SK-N-SH (cell line): ENCODE data around the gene SSTR3. TPM values are rescaled to one million over a fixed set of nuclear protein-coding genes. Genes with fewer than 3 reads are reported as not detected.

Experiments
- CTCF ChIA-PET: fragments of 300-600, 350-600 bp; formaldehyde crosslinking; extraction: SDS; loops from one replicate; lab custom pipeline; 2021; lab: Yijun Ruan, JAX
- POLR2A ChIA-PET: fragments of 350-600 bp; sonication (Branson Sonifier 250); formaldehyde crosslinking; extraction: SDS; loops from one replicate; lab custom pipeline; 2020; ENCODE audit warnings: antibody characterized with exemption, inconsistent platforms; lab: Yijun Ruan, JAX
- DNase-seq: peaks from one replicate; pipeline ENCODE4 v3.0.0; 2012
- H2AFZ ChIP-seq: fragments of 200-600 bp; sonication (generic); 2 replicates; pipeline ENCODE4 v1.8.1; 2016; ENCODE audit warnings: antibody characterized with exemption, mild to moderate bottlenecking, low read depth
- H3F3A ChIP-seq: fragments of 200-600 bp; sonication (generic); replicated peaks from 2 replicates; pipeline ENCODE3; 2016; ENCODE audit warnings: antibody characterized with exemption, mild to moderate bottlenecking; ENCODE audit not compliant: insufficient read depth
- H3K27ac ChIP-seq, 2 experiments: fragments of 200-500 bp in 1 of 2; fragments of 200-600 bp in 1 of 2; sonication (Bioruptor generic) in 1 of 2; sonication (generic), shearing (Covaris generic) in 1 of 2; 2 replicates each; pipeline versions ENCODE4 v1.5.1 to v1.6.1; 2014 to 2016; ENCODE audit warnings: low read depth in 2 of 2, inconsistent platforms in 1 of 2, low read length in 1 of 2, mild to moderate bottlenecking in 1 of 2, mixed read lengths in 1 of 2
- H3K27me3 ChIP-seq: fragments of 200-600 bp; sonication (generic), shearing (Covaris generic); 2 replicates; pipeline ENCODE4 v1.6.1; 2016; ENCODE audit warnings: mixed run types; ENCODE audit not compliant: insufficient read depth
- H3K36me3 ChIP-seq, 2 experiments: fragments of 200-500 bp in 1 of 2; fragments of 200-600 bp in 1 of 2; sonication (Bioruptor generic) in 1 of 2; sonication (generic) in 1 of 2; replicated peaks in 1 of 2; 2 replicates each; pipeline versions ENCODE3 to v1.5.1; 2014 to 2016; ENCODE audit warnings: low read length in 1 of 2, mild to moderate bottlenecking in 1 of 2; ENCODE audit not compliant: insufficient read depth in 2 of 2, control insufficient read depth in 1 of 2
- H3K4me1 ChIP-seq, 2 experiments: fragments of 200-500 bp in 1 of 2; fragments of 200-600 bp in 1 of 2; sonication (Bioruptor generic) in 1 of 2; sonication (generic), shearing (Covaris generic) in 1 of 2; 2 replicates each; pipeline versions ENCODE4 v1.5.1 to v1.6.1; 2014 to 2016; ENCODE audit warnings: low read depth in 1 of 2, low read length in 1 of 2, mixed run types in 1 of 2; ENCODE audit not compliant: insufficient read depth in 2 of 2, control insufficient read depth in 1 of 2
- H3K4me2 ChIP-seq: fragments of 200-600 bp; sonication (generic), shearing (Covaris generic); 2 replicates; pipeline ENCODE4 v1.6.1; 2017; ENCODE audit warnings: mixed run types
- H3K4me3 ChIP-seq, 2 experiments: fragments of 200-500 bp in 1 of 2; fragments of 200-600 bp in 1 of 2; sonication (Bioruptor generic) in 1 of 2; sonication (generic), shearing (Covaris generic) in 1 of 2; 2 replicates each; pipeline versions ENCODE4 v1.5.1 to v1.8.1; 2014 to 2016; ENCODE audit warnings: low read depth in 2 of 2, inconsistent platforms in 1 of 2, low read length in 1 of 2, mild to moderate bottlenecking in 1 of 2, mixed read lengths in 1 of 2, moderate library complexity in 1 of 2
- H3K79me2 ChIP-seq: fragments of 200-600 bp; sonication (generic); 2 replicates; pipeline ENCODE4 v1.8.1; 2017; ENCODE audit warnings: mild to moderate bottlenecking; ENCODE audit not compliant: insufficient read depth
- H3K9ac ChIP-seq: fragments of 200-600 bp; sonication (generic); 2 replicates; pipeline ENCODE4 v1.6.1; 2017; ENCODE audit warnings: mixed run types
- H3K9me2 ChIP-seq: fragments of 200-600 bp; sonication (generic); 2 replicates; pipeline ENCODE4 v1.6.1; 2017; ENCODE audit warnings: mixed run types
- H3K9me3 ChIP-seq: fragments of 200-600 bp; sonication (generic); 2 replicates; pipeline ENCODE4 v1.6.1; 2017; ENCODE audit warnings: mixed run types, mild to moderate bottlenecking, moderate library complexity
- H4K20me1 ChIP-seq: fragments of 200-600 bp; sonication (generic); 2 replicates; pipeline ENCODE4 v1.6.1; 2017; ENCODE audit warnings: mild to moderate bottlenecking, mixed run types; ENCODE audit not compliant: insufficient read depth
- ELF1 ChIP-seq: IDR thresholded peaks from 2 replicates; pipeline ENCODE4 v1.4.0; 2012
- EP300 ChIP-seq, 2 experiments: IDR thresholded peaks; 2 replicates each; pipeline versions ENCODE4 v1.4.0 to v1.6.1; 2012; ENCODE audit warnings: borderline replicate concordance in 1 of 2, low read depth in 1 of 2, low read length in 1 of 2
- FOSL2 ChIP-seq: IDR thresholded peaks from 2 replicates; pipeline ENCODE4 v1.4.0; 2012; ENCODE audit warnings: low read depth, mild to moderate bottlenecking, moderate library complexity, borderline replicate concordance
- FOXM1 ChIP-seq: IDR thresholded peaks from 2 replicates; pipeline ENCODE4 v1.4.0; 2012; ENCODE audit warnings: low read depth, mild to moderate bottlenecking
- IRF3 ChIP-seq: fragments of 150-350 bp; IDR thresholded peaks from 2 replicates; pipeline ENCODE4 v1.6.1; 2016; ENCODE audit warnings: mild to moderate bottlenecking, low read depth, low read length
- MEF2A ChIP-seq: IDR thresholded peaks from 2 replicates; pipeline ENCODE4 v1.4.0; 2012; ENCODE audit warnings: low read depth, borderline replicate concordance
- MXI1 ChIP-seq: IDR thresholded peaks from 2 replicates; pipeline ENCODE4 v1.6.1; 2012; ENCODE audit warnings: mild to moderate bottlenecking, low read depth, low read length, improper control_type of control experiment
- NFIC ChIP-seq: IDR thresholded peaks from 2 replicates; pipeline ENCODE4 v1.4.0; 2012; ENCODE audit warnings: borderline replicate concordance
- PBX3 ChIP-seq: IDR thresholded peaks from 2 replicates; pipeline ENCODE4; 2012
- POLR2AphosphoS5 ChIP-seq: IDR thresholded peaks from 2 replicates; pipeline ENCODE4 v1.6.1; 2012; ENCODE audit warnings: low read depth, low read length
- RAD21 ChIP-seq: IDR thresholded peaks from 2 replicates; pipeline ENCODE4 v1.6.1; 2012; ENCODE audit warnings: mild to moderate bottlenecking, low read length
- RCOR1 ChIP-seq: fragments of 150-350 bp; IDR thresholded peaks from 2 replicates; pipeline ENCODE4 v1.6.1; 2017; ENCODE audit warnings: antibody characterized with exemption, low read length
- TEAD4 ChIP-seq: IDR thresholded peaks from 2 replicates; pipeline ENCODE4 v1.4.0; 2012; ENCODE audit warnings: mild to moderate bottlenecking, borderline replicate concordance; ENCODE audit not compliant: insufficient read depth
- ZBTB33 ChIP-seq: IDR thresholded peaks from 2 replicates; pipeline ENCODE4 v1.4.0; 2012; ENCODE audit warnings: low read depth, borderline replicate concordance
- WGBS: methylation state at CpG from one replicate; pipeline ENCODE4 v1.1.6; 2017; ENCODE audit warnings: low lambda C conversion rate; 5-methylcytosine and 5-hydroxymethylcytosine counted together
- polyA plus RNA-seq, 3 experiments: library from polyadenylated mRNA; depleted of rRNA; stranded (reverse); fragments of >200 nt; gene quantifications; 2 replicates each; pipeline ENCODE4 v1.2.3, GENCODE V29; 2012

SSTR3 gene
- polyA plus RNA-seq, 1 of the 3 experiments (the other 2 are of a cell fraction): not detected

- Histone ChIP-seq H3F3A (no peaks in the 10 kb centered on the region), H3K9me3 (no peaks in the 10 kb centered on the region), H3K9ac (no peak overlapping the region), H2AFZ (no peak overlapping the region), H3K27ac (no peak overlapping the region; a peak in 1 of 4 replicates), H4K20me1 (no peaks in the 10 kb centered on the region), H3K4me2 (no peak overlapping the region), H3K9me2 (no peaks in the 10 kb centered on the region), H3K79me2 (no peaks in the 10 kb centered on the region), H3K4me3 (no peak overlapping the region), H3K36me3 (peaks cover 0 to 29% of the 10 kb centered on the region in 2 experiments), H3K4me1 (peaks cover 0 to 38% of the 10 kb centered on the region in 2 experiments; a peak in 1 of 4 replicates), H3K27me3 (no peaks in the 10 kb centered on the region)
- TF ChIP-seq ZBTB33 (no peak), FOSL2 (no peak), POLR2AphosphoS5 (no peak), NFIC (no peak), ELF1 (no peak), RCOR1 (no peak), IRF3 (no peak)
- 92% methylated on average over 10 of the region's 15 CpGs for WGBS
- ChIA-PET POLR2A (no interaction called here), CTCF (interaction anchor here (1.4 to 19.4 kb wide), 3 partner anchors 8 to 19 kb away, joined by 3 to 190 read pairs (median 5); no protein-coding TSS in a partner anchor)
- DNase-seq: no peak
Measured at GRCh38 chr22:37180531-37181231, 31.6 kb downstream of the SSTR3 start.

GRCh38 chr22:37179622-37180420 lies 32.5 kb downstream of the SSTR3 start:
- Histone ChIP-seq H3K4me1 (peaks cover 0 to 41% of the 10 kb centered on the region in 2 experiments; a peak in 1 of 4 replicates), H3K4me3 (no peak overlapping the region), H3K9me2 (no peaks in the 10 kb centered on the region), H2AFZ (no peak overlapping the region), H3K79me2 (no peaks in the 10 kb centered on the region), H3K36me3 (peaks cover 0 to 25% of the 10 kb centered on the region in 2 experiments), H4K20me1 (no peaks in the 10 kb centered on the region), H3F3A (no peaks in the 10 kb centered on the region), H3K9ac (no peak overlapping the region), H3K4me2 (no peak overlapping the region), H3K27ac (no peak overlapping the region; a peak in 1 of 4 replicates), H3K9me3 (no peaks in the 10 kb centered on the region), H3K27me3 (no peaks in the 10 kb centered on the region)
- 87% methylated on average over 26 of the region's 31 CpGs for WGBS
- POLR2A ChIA-PET: no interaction called here
- CTCF ChIA-PET: interaction anchor here (1.7 to 19.4 kb wide), 2 partner anchors 13 to 19 kb away, joined by 5 to 190 read pairs; no protein-coding TSS in a partner anchor
- DNase-seq: no peak
- no peak for TF ChIP-seq RAD21
- TF ChIP-seq TEAD4: no peak
- no peak for TF ChIP-seq FOXM1
- no peak for TF ChIP-seq EP300 (IDR thresholded peaks at IDR 0.05; ENCODE audit: borderline replicate concordance in 1 of 2, low read depth in 1 of 2, low read length in 1 of 2)
- TF ChIP-seq MEF2A: no peak
- no peak for TF ChIP-seq MXI1
- no peak for TF ChIP-seq PBX3
- TF ChIP-seq ZBTB33: no peak
